Measurements from ENCODE around the gene RPP21.

Gene RPP21
- 2.3 to 2.5 reads per million in 2 experiments for total RNA-seq

DNA sequence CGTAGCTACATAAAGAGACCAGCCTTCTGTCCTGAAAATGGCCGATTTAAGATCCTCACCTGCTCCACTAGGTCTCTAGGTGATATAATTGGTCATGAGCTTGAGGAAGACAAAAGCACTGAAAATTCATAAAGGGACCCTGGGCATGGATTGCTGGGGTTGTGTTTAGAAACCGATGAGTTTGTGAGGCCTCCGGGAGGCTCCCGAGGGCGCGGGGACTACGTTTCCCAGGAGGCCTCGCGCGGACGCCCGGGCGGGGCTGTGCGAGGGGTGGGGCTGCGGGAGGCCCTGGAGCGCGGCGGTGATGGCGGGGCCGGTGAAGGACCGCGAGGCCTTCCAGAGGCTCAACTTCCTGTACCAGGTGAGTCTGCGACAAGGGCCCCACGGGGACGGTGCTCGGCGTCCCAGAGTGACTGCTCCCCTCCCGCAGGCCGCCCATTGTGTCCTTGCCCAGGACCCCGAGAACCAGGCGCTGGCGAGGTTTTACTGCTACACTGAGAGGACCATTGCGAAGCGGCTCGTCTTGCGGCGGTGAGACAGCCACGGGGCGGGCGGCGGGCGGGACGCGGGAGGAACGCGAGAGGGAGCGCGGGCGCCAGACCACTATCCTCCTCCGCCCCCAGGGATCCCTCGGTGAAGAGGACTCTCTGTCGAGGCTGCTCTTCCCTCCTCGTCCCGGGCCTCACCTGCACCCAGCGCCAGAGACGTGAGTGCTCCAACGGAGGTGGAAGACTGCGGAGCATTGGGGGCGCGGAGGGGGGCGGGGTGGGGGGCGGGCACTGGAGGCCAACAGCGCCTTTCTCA lies at the start of gene RPP21:
RPP21 (plus strand) TSS at position 289 of the 804 bp plus-strand sequence; CDS start at position 305, 16 bp downstream.
- DNase-seq (ENCODE audit: low read depth) = peak; percentile 80

DNA sequence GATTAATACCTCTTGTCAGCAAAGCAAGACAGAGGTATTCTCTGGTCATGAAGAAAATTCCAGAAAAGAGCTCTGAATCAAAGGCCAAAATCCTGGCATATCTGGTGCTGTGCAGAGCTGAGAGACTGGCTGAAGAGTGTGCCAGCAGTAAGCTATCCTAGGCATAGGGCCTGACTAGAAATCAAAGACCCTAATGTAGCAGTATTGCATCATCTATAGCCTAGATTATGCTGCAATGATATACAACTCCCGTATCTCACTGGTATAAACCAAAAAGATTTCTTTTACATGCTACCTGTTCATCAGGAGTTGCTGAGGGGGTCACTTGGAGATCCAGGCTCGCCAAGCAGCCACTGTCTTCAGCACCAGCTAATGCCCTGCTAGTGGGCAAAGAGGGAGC lies 49.1 kb upstream of the RPP21 start:
- no peak for DNase-seq (ENCODE audit: low read depth)

DNA sequence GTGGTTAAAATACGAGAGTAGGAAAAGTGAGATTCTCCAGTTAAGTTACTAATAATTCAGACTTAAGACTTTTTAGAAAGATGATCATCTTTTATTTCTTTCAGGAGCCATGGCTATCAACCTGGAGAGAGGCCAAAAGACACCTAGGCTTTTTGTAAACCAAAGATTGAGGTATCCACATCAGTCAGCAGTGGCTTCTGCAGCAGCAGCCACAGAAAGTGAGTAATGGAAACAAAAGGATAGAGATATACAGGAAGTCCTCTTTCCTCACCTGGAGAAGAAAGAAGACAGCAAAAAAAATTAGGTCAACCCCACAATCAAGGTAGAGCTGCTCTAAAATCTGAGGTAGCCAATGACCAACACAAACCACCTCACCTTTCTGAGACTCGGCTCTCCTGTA lies 41.0 kb upstream of the RPP21 start:
- DNase-seq (ENCODE audit: low read depth) = no peak

DNA sequence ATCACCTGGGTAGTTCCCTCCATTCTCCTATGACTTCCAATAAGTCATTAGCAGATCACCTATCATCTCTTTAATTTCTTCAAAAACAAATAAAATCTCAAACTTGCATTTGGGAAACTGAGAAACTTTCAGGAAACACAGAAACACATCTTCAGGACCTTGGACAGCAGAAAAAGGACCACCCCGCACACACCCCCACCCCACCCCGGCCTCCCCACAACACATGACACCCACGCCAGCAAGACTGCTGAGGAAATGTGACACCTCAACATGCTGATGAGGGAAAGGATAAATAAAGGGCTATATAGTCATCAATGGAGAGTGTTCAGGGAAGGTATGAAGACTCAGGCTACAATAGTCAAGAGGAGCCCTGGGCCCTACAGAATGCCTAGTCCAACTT lies 33.9 kb upstream of the RPP21 start:
- DNase-seq (ENCODE audit: low read depth) = no peak

DNA sequence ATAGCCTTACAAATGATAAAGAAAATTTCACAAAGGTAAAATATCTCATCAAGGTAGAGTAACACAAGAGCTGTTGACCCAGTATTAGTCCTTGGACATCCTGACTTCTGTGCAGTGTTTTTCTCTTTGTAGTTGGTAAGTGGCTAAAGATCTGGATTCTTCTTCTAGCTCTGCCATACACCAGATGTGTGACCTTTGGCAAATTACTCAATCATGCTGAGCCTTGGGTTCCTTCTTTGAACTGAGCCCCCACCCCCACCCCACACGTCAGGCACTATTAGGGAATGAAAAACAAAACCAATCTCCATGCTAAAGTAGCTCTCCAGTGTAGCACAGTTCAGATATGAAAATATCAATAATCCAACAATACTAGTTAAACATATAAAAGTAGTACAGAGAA lies 33.3 kb upstream of the RPP21 start:
- no peak for DNase-seq (ENCODE audit: low read depth)

DNA sequence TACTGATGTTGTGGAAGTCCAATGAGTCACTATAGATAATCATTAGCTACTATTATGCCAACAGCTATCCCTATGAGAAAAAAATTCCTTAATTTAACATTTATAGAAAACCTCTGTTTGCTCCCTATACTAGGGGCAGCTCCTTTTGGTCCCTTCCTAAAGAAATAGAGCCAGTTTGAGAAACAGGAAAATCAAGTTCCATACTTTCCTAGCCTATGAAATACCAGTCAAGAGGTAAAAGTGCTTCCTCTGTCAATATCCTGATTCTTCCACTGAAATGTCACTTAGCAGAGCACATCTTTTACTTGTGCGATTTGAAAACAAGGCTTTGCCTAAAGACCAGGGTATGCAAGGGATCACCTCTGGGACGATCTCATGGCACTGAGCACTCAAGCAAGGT lies 32.7 kb upstream of the RPP21 start:
- no peak for DNase-seq (ENCODE audit: low read depth)

DNA sequence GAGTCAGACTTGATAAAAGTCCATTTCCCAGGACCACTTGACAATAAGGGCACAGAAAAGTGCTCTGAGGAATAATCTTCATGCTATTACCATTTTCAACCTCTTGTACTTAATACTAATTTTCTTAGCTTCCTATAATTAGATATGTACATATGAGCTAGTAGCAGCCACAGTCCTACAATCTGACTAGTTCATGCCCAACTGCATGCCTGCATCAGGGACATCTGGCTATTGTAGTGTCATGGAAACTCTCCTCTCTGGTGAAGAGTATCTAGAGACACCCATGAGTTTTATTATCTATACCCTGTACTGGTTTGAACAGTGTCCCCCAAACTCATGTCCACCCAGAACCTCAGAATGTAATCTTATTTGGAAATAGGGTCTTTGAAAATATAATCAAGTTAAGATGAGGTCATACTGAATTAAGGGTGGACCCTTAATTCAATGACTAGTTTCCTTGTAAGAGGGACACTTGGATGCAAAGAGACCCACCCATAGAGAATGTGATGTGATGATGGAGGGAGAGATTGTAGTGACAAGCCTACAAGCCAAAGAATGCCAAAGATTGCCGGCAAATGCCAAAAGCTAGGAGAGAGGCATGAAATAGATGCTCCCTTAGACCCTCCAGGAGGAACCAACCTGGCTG lies 32.2 kb upstream of the RPP21 start:
- DNase-seq (ENCODE audit: low read depth) = no peak

DNA sequence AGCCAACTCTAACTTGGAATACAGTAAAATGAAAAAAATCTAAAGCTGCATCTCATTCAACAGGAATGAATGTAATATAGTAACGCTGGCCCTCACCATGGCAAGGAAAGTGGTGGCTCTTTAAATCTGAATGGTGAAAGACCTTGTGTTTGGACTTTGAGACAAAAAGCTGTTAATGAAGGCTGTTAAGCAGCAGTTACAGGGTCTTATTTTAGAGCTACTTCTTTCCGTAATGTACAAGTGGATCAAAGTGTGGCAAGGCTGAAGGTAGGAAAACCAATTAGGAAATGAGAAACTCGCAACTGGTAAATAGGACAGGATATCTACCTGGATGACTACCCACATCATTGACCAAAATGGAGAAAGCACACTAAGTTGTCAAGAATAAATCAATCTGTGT lies 29.8 kb upstream of the RPP21 start:
- DNase-seq (ENCODE audit: low read depth) = no peak

DNA sequence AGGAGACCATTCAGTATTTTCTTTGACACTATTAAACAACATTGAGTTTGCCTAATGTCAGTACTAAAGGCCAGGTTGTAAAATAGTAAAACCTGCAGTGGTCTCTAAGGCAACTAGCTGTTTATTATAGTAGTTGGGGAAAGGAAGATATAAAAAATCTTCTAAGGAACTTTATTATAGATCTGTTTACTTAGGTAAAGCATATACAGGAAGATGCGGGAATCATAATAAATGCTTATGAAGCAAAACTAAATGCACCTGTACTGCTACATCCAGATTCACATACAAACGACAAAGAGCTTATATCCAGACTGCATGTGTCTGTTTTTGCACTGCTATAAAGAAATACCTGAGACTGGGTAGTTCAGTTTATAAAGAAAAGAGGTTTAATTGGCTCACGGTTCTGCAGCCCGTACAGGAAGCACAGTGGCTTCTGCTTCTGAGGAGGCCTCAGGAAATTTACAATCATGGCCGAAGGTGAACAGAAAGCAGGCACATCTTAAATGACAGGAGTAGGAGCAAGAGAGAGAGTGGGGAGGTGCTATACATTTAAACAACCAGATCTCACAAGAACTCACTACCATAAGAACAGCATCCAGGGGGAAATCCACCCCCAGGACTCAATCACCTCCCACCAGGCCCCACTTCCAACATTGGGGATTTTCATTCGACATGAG lies 26.9 kb upstream of the RPP21 start:
- DNase-seq (ENCODE audit: low read depth) = no peak

DNA sequence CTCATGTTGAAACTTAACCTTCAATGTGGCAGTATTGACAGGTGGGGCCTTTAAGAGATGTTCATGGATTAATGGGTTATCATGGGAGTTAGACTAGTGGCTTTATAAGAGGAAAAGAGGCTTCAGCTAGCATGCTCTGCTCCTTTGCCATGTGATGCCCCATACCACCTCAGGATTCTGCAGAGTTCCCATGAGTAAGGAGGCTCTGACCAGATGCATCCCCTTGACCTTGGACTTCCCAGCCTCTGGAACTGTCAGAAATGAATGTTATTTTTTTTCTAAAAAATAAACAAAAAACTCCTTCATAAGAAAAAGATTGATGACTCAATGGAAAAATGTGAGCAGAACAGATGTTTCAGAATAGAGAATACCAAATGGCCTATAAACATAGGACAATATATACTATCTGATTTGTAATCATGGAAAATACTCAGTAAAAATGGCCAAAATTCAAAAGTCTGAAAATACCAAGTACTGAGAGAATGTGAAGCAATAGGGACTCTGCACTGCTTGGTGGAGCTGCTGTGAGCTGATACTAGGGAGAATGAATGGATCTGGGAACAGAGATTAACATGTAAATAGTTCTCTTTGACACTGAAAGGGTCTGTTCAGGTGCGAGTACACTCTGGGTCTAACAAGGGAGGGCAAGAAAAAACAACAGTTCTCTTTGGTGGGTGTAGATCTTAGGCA lies 25.7 kb upstream of the RPP21 start:
- DNase-seq (ENCODE audit: low read depth) = no peak

DNA sequence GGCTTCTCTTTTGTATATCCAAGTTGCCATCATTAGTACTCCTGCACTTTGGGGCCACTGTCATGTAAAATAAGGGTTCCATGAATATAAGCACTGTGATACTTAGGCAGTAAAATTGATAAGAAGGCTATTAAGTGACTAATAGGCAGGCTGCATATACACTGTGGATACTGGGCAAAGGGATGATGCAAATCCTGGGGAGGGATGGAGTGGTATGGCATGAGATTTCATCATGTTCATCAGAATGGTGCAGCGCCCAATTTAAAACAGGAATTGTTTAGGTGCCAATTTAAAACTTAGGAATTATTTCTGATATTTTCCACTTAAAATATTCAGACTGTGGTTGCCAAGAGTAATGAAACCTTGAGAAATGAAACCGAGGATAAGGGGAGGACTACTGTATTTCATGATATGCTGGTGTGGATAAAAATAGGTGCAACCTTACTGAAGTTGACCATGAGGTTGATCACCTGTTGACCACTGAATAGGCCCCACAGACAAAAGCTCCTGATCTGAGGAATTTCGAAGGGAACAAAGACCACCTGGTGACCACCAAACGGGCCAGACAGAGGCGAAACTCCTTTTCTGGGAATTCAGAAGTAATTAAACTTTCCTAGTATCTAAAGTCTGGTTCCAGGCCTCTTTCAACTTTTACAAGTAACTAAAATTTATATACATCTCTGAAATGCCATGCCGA lies 23.1 kb upstream of the RPP21 start:
- no peak for DNase-seq (ENCODE audit: low read depth)

DNA sequence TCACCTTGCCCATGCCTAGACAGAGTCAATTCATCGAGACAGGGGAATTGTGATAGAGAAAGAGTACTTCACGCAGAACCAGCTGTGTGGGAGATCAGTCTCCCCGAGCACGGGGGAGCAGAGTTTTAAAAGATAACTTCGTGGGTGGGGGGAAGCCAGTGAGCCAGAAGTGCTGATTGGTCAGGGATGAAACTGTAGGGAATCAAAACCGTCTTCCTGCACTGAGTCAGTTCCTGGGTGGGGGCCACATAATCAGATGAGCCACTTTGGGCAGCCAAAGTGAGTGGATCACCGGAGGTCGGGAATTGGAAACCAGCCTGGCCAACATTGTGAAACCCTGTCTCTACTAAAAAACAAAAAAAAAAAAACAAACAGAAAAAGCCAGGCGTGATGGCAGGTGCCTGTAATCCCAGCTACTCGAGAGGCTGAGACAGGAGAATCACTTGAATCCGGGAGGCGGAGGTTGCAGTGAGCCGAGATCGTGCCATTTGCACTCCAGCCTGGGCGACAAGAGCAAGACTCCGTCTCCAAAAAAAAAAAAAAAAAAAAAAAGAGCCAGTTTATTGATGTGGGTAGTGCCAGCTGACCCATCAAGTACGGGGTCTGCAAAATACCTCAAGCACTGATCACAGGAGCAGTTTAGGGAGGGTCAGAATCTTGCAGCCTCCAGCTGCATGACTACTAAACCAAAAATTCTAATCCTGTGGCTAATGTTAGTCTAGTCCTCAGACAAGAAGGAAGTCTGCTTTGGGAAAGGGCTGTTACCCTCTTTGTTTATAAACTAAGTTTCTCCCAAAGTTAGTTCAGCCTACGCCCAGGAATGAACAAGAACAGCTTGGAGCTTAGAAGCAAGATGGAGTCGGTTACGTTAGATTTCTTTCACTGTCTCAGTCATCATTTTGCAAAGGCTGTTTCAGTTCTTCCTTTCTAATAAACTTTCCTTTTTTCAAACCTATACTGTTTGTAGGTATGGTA lies 22.1 kb upstream of the RPP21 start:
- no peak for DNase-seq (ENCODE audit: low read depth)

DNA sequence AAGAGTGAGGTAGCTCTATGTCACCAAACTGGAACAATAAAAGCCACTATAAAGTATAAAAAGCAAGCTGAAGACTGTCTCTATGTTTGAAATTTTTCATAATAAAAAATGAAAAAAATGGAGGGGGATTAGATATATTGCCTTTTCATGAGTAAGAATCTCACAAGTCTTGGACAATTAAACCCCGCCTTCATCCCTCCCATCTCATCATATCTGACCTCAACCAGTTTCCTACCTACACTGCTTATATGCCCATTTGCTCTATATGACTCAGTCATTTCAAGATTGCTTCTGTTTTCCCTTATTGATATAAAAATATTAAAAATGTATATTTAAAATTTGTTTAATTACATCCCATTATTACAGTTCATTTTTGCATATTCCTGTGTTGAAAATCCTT lies 21.1 kb upstream of the RPP21 start:
- DNase-seq (ENCODE audit: low read depth) = no peak

DNA sequence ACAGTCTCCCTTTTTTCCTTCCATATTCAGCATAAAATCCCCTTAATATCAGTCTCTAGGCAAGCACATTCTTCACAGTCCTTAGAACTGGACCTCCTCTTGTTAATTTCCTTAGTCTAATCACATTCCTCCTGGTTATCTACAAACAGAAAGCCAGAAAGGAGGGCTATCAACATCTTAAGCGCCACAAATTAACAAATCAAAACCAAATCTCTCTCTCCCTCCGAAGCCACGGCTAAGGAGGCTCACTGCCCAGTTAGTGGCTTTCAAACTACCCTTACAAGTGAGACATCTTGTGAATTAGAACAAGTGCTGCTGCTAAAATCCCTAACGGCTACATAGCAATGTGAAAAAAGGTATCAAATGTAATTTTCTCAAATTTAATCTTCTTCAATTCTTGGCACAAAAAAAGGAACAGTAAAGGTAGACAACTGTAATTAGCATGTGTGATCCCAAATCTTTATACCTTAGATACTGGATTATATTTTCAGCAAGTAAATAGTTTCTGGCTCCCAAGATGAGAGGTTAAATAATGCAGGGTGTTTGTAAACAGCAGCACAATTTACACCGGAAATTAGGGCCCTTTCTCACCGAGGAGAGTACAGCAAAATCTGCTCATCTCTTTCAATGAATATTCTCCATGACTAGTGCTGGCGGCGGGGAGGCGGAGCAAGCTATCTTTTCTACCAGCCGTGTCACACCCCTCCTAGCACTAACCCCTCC lies 19.6 kb upstream of the RPP21 start:
- peak; percentile 77 for DNase-seq (ENCODE audit: low read depth)

DNA sequence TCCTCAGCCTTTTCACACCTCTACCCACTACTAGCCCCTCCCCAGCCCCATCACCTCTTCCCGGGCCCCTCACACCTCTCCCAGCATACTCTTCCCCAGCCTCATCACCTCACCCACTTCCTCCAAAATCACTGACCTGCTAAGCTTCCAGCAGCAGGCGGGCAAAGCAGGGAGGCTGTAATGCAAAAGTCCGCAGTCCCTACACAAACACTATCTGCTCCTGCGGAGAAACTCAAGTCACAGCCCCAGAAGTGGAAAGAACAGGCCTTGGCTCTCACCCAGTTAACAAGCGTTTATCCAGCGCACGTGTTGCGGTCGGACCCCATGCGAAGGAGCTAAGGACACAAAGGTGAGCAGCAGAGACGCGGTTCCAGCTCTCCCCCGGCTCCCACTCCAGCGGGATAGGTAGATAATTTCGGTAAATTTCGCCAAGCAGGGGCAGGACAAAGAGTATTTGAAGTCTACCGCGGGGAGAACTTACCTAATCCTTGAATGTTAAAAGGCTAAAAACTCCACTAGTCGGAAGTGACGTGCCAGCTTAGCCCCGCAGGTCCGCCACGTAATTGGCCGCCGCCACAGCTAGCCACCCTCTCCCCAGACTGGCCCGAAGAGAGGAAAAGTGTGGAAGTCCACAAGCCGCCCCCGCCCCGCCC lies 19.0 kb upstream of the RPP21 start:
- peak; percentile 60 for DNase-seq (ENCODE audit: low read depth)

DNA sequence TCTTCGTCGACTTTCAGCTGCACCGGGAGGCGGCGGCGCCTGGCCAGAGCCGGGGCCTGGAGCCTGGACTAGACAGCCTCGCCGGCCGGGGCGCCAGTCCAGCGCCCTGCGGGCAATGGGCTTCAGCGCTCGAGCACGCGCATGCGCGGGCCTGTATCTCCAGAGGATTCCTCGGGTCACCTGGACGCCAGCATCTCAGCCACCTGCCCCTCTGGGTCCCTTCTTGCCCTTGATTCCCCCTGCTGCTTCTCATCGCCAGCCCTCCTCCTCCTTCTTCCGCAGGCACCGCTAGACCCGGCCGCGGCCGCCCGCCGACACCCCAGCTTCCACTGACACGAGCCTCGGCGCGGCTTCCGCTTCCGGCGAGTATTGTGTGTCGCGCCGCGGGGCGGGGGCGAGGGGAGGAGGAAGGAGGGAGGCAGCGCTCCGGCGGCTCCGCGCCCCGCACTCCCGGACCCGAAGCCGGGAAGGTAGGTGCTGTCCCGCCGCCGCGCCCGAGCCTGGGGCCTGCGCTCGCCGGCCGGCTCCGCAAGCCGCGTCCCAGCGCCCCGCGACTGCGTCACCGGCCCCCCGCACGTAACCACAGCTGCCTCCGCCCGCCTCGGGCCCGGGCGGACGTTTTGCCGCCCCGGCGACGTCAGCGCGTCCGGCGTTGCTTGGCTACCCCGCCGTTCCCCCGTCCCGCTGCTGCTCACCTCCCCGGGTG lies 18.3 kb upstream of the RPP21 start, which contains the start of gene TRIM39:
TRIM39 (plus strand) TSS at position 402 of the 706 bp plus-strand sequence. CDS start 2,391 bp downstream, outside the sequence.
- DNase-seq (ENCODE audit: low read depth) = peak; percentile 87

DNA sequence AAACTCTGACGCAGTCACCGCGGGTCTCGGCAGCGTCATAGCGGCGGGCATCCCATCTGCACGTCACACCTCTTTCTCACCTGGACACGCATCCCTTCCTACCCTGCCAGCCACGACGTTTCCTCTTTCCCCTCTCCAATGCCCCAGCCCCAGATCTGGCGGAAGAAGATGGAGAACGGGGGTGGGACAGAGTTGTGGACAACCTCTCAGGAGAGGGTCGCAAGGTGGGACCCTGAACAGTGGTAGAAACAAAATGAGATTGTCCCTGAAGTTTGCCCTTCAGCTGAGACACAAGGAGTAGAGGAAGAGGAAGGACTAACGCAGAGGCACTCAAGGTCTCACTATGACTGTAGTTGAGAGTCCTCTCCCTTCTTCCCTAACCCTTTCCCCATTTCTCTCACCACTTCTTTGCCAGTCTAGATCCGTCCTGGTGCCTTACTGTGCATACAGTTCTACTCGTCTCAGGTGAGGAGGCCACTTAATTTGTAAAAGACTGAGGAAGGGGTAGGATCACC lies 17.7 kb upstream of the RPP21 start:
- no peak for DNase-seq (ENCODE audit: low read depth)

DNA sequence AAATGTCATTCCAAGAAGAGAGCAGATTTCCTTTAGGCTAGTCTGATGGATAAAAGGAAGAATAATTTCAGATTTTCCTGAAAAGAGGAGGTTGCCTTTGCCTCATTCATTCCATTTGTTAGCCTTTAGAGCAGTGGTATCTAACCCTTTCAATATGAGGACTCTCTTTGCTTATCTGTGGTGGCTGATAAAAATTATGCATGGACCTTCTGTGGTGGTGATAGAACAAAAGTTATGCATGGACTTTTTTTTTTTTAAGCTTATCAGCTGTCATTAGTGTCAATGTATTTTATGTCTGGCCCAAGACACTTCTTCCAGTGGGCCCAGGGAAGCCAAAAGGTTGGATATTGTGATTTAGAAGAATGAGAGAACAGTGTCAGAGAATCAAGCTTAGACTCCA lies 16.6 kb upstream of the RPP21 start:
- DNase-seq (ENCODE audit: low read depth) = no peak
